Measurements from ENCODE around the gene TFF2.

Gene TFF2

GRCh38 chr21:42366292-42367010 lies 15.7 kb upstream of the TFF2 start, which contains the start of gene TFF1:
TSS of gene TFF1 (minus strand) at chr21:42366535. CDS start at chr21:42366495, 40 bp downstream.
- DNase-seq (ENCODE audit: low read depth), result no peak

- DNase-seq (ENCODE audit: low read depth), result no peak
Measured at GRCh38 chr21:42365770-42366169, 15.0 kb upstream of the TFF2 start.

GRCh38 chr21:42364304-42364865 lies 13.6 kb upstream of the TFF2 start:
- DNase-seq (ENCODE audit: low read depth), result no peak

GRCh38 chr21:42363312-42363711 lies 12.5 kb upstream of the TFF2 start:
- DNase-seq (ENCODE audit: low read depth), result no peak

GRCh38 chr21:42362700-42363099 lies 11.9 kb upstream of the TFF2 start:
- DNase-seq (ENCODE audit: low read depth), result no peak

- no peak for DNase-seq (ENCODE audit: low read depth)
Measured at GRCh38 chr21:42362198-42362597, 11.4 kb upstream of the TFF2 start.

- DNase-seq (ENCODE audit: low read depth), result no peak
Measured at GRCh38 chr21:42361286-42361685, 10.5 kb upstream of the TFF2 start.

GRCh38 chr21:42360317-42360716 lies 9.5 kb upstream of the TFF2 start:
- no peak for DNase-seq (ENCODE audit: low read depth)

GRCh38 chr21:42358937-42359336 lies 8.1 kb upstream of the TFF2 start:
- no peak for DNase-seq (ENCODE audit: low read depth)

- no peak for DNase-seq (ENCODE audit: low read depth)
Measured at GRCh38 chr21:42358261-42358660, 7.5 kb upstream of the TFF2 start.

GRCh38 chr21:42357307-42357706 lies 6.5 kb upstream of the TFF2 start:
- DNase-seq (ENCODE audit: low read depth), result no peak

- no peak for DNase-seq (ENCODE audit: low read depth)
Measured at GRCh38 chr21:42356650-42357049, 5.9 kb upstream of the TFF2 start.

- no peak for DNase-seq (ENCODE audit: low read depth)
Measured at GRCh38 chr21:42356046-42356445, 5.3 kb upstream of the TFF2 start.

GRCh38 chr21:42353623-42354022 lies 2.8 kb upstream of the TFF2 start:
- no peak for DNase-seq (ENCODE audit: low read depth)

- DNase-seq (ENCODE audit: low read depth), result no peak
Measured at GRCh38 chr21:42352441-42353095, 1.8 kb upstream of the TFF2 start.

- no peak for DNase-seq (ENCODE audit: low read depth)
Measured at GRCh38 chr21:42351626-42352440, 1.0 kb upstream of the TFF2 start.

GRCh38 chr21:42350318-42350910 lies 380 bp downstream of the TFF2 start:
- no peak for DNase-seq (ENCODE audit: low read depth)

GRCh38 chr21:42349420-42350317 lies 1.1 kb downstream of the TFF2 start:
- no peak for DNase-seq (ENCODE audit: low read depth)

- DNase-seq (ENCODE audit: low read depth), result no peak
Measured at GRCh38 chr21:42348762-42349161, 2.0 kb downstream of the TFF2 start.

- DNase-seq (ENCODE audit: low read depth), result no peak
Measured at GRCh38 chr21:42347601-42348327, 3.0 kb downstream of the TFF2 start.

Data from activated T-cell treated with anti-CD3 and anti-CD28 coated beads for 1 hour (primary cell).